ENCODE results near the gene GUCY1A2. TPM values are rescaled to one million over a fixed set of nuclear protein-coding genes. Genes with fewer than 3 reads are reported as not detected.

Gene GUCY1A2
- total and polyA plus RNA-seq, 11 donors: 0.93 to 14.1 (median 10.1) TPM

DNA sequence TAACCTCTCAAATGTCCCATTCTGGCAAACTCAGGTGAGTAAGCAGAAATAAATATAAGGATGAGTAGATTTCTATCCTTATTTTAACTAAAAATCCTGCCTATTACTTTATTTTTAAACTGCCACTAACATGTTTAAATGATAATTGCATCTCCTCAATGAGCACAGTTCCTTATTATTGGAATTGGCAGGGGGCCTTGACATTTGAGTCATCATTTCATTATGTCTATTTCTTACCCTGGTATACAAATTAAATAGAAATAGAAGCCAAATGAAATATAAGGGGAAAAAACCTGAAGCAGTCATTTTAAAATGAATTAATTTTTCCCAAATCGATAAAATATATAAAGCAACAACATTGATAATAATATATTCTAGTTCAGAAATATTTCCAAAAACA is 81.2 kb downstream of the GUCY1A2 start:
- H3K4me3 ChIP-seq: no peak overlapping the region
- H3K4me1 ChIP-seq: peaks cover 0 to 5% (median 0%) of the 10 kb centered on the region in 12 donors
- H3K27ac ChIP-seq: no peak overlapping the region
- no peak for TF ChIP-seq CTCF (IDR thresholded peaks at IDR 0.05)
- no peak for TF ChIP-seq POLR2A (IDR thresholded peaks at IDR 0.05)
- no peaks in the 10 kb centered on the region for H3K36me3 ChIP-seq
- ATAC-seq: no peak
- no peak for DNase-seq
- intact Hi-C loops (cut with DNase I): no loop called here
- 80 to 93% (median 86%) methylated on average over 1 of the region's 1 CpG for WGBS, 4 donors
- no peaks in the 10 kb centered on the region for H3K27me3 ChIP-seq
- H3K9me3 ChIP-seq: no peaks in the 10 kb centered on the region

- Histone ChIP-seq H3K27ac (no peak overlapping the region), H3K4me3 (no peak overlapping the region), H3K36me3 (no peaks in the 10 kb centered on the region), H3K27me3 (no peaks in the 10 kb centered on the region), H3K9me3 (peaks cover 0 to 8% (median 0%) of the 10 kb centered on the region in 12 donors), H3K4me1 (peaks cover 0 to 3% (median 0%) of the 10 kb centered on the region in 12 donors)
- intact Hi-C loops (cut with DNase I): no loop called here
- DNase-seq (no peak), ATAC-seq (no peak)
- TF ChIP-seq CTCF (IDR thresholded peaks at IDR 0.05): no peak
- TF ChIP-seq POLR2A (IDR thresholded peaks at IDR 0.05): no peak
Measured at GRCh38 chr11:106925245-106925644, 93.0 kb downstream of the GUCY1A2 start.

DNA sequence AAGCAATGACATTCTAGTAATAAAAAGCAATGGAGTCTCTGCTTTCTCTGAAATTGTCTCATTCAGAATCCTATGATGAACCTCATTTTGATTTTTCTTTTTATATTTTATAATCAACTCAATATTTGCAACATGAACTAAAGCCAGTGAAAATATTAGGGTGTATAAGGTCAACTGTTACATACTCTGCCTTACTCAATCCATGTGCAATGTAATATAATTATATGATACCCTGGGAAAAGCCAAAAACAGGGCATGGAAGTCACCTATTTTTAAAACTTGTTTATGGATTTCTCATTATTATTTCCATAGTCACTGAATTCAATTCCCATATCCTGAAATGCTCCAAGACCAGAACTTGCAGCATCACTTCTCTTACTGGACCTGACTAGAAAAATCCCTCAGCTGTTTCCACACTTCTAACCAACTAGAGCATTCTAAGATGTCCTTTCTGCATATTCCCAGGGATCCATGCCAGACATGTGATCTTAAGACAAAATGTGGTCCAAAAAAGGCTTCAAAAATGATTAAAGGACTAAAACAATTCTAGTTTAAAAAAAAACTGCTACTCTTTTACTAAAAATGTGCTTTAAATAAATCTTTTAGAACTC is 97.3 kb downstream of the GUCY1A2 start:
- no peaks in the 10 kb centered on the region for H3K27me3 ChIP-seq
- intact Hi-C loops (cut with DNase I): loop anchor here in 1 of 10 donors (5.0 kb wide), 1 partner anchor 111 kb away; no protein-coding TSS in a partner anchor
- H3K4me1 ChIP-seq: peaks cover 0 to 3% (median 0%) of the 10 kb centered on the region in 12 donors
- H3K27ac ChIP-seq: peak overlapping the region in 3 of 12 donors; percentile 11 to 54 (median 27)
- no peaks in the 10 kb centered on the region for H3K36me3 ChIP-seq
- DNase-seq (peak in 1 of 5 donors; percentile 13), ATAC-seq (peak in 2 of 4 donors; percentile 20 to 54)
- TF ChIP-seq POLR2A (IDR thresholded peaks at IDR 0.05) (no peak), CTCF (IDR thresholded peaks at IDR 0.05) (no peak)
- peaks cover 0 to 4% (median 0%) of the 10 kb centered on the region in 12 donors for H3K9me3 ChIP-seq
- H3K4me3 ChIP-seq: no peak overlapping the region

GRCh38 chr11:106917973-106918372 is 100.3 kb downstream of the GUCY1A2 start:
- Histone ChIP-seq H3K27me3 (no peaks in the 10 kb centered on the region), H3K4me3 (no peak overlapping the region), H3K27ac (no peak overlapping the region), H3K9me3 (peaks cover 0 to 12% (median 2%) of the 10 kb centered on the region in 12 donors), H3K4me1 (peaks cover 0 to 3% (median 0%) of the 10 kb centered on the region in 12 donors), H3K36me3 (no peaks in the 10 kb centered on the region)
- TF ChIP-seq POLR2A (IDR thresholded peaks at IDR 0.05): no peak
- peak in 4 of 12 donors; percentile 16 to 26 (median 24) for TF ChIP-seq CTCF (IDR thresholded peaks at IDR 0.05)
- WGBS, 4 donors: 83 to 90% (median 86%) methylated on average over 2 of the region's 2 CpGs
- no peak for DNase-seq
- intact Hi-C loops (cut with DNase I): no loop called here
- no peak for ATAC-seq
